Measurements from ENCODE around the gene TSR3. TPM values are rescaled to one million over a fixed set of nuclear protein-coding genes. Genes with fewer than 3 reads are reported as not detected.

Gene TSR3
- 52.6 TPM for total RNA-seq
- long read RNA-seq, transcript TSR3-201 (6 exons, 1,243 nt): major isoform, 130 of 167 reads
- long read RNA-seq, partial matches to known transcripts: 4 of 167 reads
- long read RNA-seq, other reads (novel, unspliced or antisense): 33 of 167 reads

DNA sequence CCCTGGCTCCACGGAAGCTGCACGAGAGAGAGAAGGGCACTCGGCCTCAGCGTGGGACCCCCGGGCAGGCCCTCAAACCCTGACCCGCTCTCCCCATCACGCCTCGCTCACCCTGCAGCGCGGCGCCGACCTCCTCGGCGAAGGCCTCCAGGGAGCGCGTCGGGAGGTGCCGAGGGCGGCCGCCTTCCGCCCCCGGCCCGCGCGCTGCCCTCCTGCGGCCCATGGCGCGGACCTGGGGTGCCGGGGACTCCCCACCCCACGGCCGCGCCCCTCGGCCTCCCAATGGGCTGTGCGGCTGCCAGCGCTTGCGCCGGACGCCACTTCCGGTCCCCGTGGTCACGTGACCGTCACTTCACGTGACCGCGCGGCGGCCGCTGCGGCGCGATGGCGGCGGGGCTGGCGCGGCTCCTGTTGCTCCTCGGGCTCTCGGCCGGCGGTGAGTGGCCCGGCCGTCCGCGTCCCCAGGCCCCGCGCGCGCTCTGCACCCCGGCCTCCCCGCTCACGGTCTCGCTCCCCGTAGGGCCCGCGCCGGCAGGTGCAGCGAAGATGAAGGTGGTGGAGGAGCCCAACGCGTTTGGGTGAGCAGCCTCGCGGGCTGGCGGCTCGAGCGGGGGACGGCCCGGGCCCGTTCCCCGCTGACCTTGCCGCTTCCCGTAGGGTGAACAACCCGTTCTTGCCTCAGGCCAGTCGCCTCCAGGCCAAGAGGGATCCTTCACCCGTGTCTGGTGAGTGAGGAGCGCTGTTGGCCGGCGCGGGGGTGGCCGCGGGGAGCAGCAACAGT, at the start of gene TSR3, which contains the start of gene GNPTG:
TSR3 (minus strand) TSS at position 297 of the 781 bp plus-strand sequence; CDS start at position 223, 74 bp downstream.
GNPTG (plus strand) TSS at position 350 of the 781 bp plus-strand sequence; CDS start at position 385, 35 bp downstream.
- ATAC-seq (ENCODE audit: poor library complexity) (peak; percentile 86), DNase-seq (peak; percentile 93)
- intact Hi-C loops (cut with DNase I): no loop called here

DNA sequence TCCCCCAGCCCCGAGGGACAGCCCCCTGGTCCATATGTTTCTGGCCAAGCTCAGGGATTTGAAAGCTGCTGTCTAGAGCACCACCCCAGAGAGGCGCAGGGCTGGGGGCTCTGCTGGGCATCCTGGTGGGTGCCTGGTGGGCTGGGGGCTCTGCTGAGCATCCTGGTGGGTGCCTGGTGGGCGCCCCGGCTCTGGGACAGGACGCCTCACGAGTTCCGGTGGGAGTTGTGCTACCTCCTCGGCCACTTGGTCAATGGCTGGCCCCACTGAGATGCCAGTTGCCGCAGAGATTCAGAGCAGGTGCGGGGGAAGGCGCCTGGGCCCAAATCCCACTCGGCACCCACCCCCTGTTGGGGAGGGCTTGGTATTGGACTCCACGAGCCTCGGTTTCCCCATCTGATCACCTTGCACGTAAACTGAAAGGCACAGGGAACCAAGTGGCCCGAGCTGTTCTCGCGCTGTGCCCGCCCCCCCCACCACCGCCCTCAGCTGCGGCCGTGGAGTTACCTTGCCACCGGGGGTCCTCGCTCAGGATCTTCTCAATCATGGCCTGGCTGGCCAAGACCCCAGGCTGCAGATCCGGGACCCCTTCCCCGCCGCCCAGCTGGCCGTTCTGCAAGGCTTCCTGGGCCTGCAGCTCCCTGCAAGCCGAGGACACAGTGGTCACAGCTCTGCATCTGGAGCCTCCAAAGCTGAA, 49.5 kb upstream of the TSR3 start:
- intact Hi-C loops (cut with DNase I): no loop called here
- ATAC-seq (ENCODE audit: poor library complexity): no peak
- DNase-seq: no peak

DNA sequence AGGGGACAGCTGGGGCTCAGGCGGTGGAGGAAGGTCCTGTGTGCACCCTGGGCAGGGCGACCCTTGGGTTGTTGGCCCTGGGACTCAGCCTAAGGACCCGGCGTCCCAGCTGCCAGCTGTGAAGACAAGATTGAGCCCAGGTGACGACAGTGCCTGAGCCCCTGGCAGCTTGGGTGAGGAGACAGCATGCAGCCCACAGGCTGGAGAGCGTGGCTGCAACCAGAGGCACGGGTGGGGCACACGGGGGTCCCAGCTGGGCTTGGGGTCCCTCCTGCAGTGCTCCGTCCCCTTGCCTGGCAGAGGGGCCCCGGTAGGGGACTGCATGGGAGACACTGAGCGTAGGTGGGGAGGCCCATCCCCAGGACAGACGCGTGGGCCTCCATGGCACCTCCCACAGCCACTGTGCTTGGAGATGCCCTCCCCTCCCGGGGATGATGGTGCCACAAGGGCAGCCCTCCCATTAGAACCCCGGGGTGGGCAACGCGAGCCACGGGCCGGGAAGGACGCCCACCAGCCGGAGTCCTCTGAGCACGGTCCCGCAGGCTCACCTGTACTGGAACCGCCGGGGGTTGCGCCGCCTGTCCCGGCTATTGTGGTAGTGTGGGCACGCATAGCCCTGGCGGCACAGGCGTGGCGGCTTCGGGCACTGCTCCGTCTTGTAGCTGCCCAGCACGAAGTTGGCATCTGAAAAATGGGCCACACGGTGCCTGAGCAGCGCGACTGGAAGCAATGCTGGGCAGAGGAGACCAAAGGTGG, 47.3 kb upstream of the TSR3 start:
- intact Hi-C loops (cut with DNase I): no loop called here
- DNase-seq (no peak), ATAC-seq (ENCODE audit: poor library complexity) (no peak)

DNA sequence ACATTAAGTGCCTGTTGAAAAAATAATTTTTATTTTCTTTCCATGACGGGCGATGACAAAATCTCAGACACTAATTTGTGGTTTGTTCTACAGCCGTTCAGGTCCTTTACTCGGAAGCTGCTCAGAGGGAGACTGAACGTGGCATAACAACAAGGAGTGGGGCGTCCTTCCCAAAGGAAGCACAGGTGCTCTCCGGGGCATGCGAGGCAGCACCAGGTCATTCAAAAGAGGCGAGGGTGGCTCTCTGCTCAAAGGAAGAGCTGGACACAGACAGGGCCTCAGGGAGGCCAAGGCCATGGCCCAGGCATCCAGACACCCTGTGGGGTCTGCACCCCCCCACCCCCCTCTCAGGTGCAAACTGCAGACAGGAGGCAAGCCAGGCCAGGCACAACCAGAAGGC, 46.7 kb upstream of the TSR3 start:
- no peak for ATAC-seq (ENCODE audit: poor library complexity)
- DNase-seq: no peak
- intact Hi-C loops (cut with DNase I): no loop called here

DNA sequence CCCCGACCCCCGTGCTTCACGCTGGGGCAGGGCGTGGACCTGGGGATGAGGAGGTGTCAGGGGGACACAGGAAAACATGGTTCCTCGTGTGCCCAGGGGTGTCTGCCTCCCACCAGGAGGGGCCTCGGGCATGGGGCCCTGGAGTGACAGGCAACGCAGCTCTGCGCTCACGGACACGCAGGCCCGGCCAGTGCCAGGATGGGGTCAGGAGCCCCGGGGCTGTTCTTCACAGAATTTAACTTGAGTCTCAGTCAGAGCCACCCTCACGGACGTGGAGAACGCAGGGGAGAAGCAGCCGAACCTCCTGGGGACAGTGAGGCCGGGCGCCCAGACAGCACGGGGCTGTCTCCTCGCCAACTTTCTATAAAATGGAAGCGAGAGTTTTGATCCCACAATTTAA, 46.1 kb upstream of the TSR3 start:
- no peak for ATAC-seq (ENCODE audit: poor library complexity)
- intact Hi-C loops (cut with DNase I): no loop called here
- DNase-seq: no peak

DNA sequence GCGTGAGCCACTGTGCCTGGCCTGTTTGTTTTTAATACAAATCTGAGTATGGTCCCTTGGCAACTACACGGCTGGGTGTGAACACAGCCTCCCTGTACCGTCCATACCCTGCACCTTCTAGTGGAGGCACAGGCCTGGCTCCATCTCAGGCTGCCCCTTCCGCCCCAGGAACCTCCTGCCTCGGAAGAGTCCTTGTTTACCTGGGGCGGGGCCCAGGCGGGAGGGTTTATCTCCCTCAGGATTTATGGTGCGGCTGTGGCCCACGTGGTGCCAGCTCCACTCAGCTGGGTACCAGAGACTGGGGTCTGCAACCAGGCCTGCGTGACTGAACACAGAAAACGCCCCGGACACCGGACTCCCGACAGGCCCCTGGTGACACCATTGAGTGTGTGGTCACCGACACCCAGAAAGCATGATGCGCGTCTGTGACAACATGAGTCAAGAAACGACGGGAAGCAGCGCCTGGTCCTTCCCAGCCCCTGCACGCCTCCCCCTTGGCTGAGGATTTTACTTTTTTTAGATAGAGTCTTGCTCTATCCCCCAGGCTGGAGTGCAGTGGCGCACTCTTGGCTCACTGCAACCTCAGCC, 43.9 kb upstream of the TSR3 start:
- no peak for DNase-seq
- intact Hi-C loops (cut with DNase I): no loop called here
- ATAC-seq (ENCODE audit: poor library complexity): no peak

DNA sequence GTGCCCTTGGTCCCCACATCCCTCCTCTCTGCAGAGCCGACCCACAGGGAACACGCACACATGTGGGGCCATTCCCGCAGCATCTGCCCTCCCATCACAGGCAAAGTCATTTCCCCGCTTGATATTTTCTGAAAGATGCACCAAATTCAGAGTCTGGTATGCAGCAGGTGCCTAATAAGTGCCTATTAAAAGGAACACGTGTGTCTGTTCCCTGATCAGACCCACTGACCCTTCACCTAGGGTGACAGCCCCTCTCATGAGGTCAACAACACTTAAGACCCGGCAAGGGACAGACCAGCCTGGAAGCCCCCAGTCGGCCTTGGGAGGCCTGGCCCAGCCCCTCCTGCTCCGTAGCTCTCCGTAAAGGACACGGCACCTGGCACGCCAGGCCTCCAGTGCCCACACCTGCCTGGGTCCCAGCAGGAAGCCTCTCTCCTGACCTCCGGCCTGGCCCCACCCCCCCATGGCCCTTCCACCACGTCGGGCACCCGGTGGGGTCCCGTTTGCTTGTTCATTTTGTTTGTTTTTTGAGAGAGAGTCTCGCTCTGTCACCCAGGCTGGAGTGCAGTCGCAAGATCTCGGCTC, 42.8 kb upstream of the TSR3 start:
- DNase-seq (no peak), ATAC-seq (ENCODE audit: poor library complexity) (no peak)
- intact Hi-C loops (cut with DNase I): no loop called here

DNA sequence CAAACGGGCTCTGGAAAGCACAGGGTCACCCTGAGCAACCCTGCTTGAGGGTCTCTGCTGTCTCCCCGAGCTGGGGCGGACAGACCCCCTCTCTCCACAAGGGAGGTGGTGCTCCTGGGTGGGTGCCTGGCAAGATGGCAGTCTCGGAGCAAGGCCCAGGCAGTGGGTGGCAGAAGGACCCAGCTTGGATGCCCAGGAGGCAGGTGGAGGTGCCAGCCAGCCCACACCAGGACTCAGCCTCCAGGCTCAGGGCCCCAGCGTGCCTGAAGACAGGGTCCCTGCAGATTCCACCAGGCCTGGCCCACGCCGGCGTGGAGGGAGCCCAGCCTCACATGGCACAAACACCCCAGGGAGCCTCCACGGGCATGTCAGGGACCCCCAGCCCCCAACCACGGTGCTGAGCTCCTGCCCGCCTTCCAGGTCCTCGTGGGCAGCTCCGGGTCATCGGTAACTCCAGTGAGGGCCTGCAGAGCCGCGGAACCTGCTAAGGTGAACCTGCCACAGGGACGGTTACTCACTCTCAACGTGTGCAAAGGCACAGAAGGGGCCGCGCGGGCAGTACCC, 42.0 kb upstream of the TSR3 start:
- DNase-seq: no peak
- ATAC-seq (ENCODE audit: poor library complexity): no peak
- intact Hi-C loops (cut with DNase I): no loop called here

DNA sequence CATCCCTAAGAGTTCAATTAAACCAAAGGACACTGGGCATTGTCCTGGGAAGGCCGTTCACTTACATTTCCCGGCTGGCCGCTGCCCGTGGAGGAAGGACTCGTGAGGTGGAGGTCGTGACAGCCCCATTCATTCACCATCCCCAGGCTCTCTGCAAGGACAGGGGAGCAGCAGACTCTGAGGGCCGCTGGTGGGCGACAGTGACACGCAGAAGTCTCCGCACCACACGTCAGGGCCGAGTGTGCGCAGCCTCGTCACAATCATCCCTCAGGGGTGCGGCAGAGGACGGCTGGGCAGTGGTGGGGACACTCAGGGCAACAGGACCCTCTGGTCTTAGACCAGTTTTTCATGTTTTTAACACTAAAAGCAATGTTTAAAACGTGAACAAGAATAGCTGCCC, 41.1 kb upstream of the TSR3 start:
- ATAC-seq (ENCODE audit: poor library complexity): no peak
- no peak for DNase-seq
- intact Hi-C loops (cut with DNase I): no loop called here

DNA sequence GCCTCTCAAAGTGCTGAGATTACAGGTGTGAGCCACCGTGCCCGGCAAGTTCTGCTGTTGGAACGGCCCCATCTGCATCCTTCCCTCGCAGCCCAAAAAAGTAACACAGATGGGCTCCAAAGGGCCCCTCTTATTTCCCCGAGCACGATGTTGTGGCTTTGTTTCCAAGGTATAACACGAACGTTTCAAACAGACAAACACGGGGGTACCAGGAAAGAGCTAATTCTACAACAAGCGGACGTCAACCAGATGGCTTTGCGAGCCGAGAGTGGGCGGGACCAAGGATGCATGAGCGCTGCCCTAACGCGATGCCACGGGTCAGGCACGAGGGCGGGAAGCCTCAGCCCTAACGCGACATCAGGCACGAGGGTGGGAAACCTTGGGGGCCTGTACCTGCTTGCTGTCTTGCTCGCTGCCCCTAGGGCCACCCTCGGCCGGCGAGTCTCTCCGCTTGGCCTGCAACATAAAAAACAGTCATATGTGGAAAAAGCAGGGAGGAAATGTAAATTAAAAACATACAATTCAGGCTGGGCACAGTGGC, 38.6 kb upstream of the TSR3 start:
- intact Hi-C loops (cut with DNase I): no loop called here
- ATAC-seq (ENCODE audit: poor library complexity) (no peak), DNase-seq (no peak)

DNA sequence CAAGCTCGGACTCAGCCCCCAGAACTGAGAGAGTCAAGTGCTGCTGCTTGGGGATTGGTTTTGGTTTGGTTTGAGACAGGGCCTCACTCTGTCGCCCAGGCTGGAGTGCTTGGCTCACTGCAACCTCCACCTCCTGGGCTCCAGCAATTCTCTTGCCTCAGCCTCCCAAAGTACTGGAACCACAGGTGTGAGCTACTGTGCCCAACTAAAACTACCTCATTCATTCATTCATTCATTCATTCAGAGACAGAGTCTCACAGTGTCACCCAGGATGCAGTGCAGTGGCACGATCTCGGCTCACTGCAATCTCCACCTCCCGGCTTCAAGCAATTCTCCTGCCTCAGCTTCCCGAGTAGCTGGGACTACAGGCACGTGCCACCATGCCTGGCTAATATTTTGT, 38.1 kb upstream of the TSR3 start:
- intact Hi-C loops (cut with DNase I): no loop called here
- DNase-seq: no peak
- ATAC-seq (ENCODE audit: poor library complexity): no peak

DNA sequence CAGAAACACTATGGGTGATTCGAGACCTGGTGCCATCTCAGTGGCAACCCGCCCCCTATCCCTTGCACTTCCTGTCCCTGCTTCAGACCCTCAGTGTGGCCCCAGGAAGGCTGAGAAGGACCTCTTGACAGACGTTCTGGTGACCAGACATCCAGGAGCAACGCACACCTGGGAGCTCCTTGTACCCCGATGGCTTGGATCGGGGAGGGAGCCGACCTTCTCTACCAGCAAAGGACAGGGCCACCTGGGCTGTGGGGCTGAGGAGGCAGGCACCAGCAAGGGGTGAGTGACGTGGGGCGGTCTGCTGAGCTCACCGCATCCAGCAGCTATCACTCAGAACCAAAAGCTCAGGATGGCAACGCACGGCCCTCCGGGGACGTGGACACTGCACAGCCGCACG, 35.7 kb upstream of the TSR3 start:
- no peak for DNase-seq
- ATAC-seq (ENCODE audit: poor library complexity): no peak
- intact Hi-C loops (cut with DNase I): no loop called here

DNA sequence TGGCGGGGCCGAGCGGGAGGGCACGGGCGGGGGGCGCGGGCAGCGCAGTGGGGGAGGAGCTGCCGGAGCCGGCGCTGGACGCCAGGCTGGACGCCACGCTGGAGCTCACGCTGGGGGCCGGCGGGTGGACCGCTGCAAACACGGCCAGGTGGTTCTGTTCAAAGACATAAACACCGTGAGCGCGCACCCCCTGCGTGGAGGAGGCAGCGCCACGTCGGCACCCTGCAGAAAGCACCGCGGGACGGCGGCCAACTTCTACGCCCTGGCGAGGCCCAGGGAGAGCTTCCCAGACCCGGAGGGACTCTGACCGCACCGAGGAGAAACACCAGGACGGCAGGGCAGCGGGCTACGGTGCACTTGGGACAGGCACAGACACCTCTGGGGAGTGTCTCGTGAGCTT, 33.6 kb upstream of the TSR3 start:
- intact Hi-C loops (cut with DNase I): no loop called here
- ATAC-seq (ENCODE audit: poor library complexity) (no peak), DNase-seq (no peak)

DNA sequence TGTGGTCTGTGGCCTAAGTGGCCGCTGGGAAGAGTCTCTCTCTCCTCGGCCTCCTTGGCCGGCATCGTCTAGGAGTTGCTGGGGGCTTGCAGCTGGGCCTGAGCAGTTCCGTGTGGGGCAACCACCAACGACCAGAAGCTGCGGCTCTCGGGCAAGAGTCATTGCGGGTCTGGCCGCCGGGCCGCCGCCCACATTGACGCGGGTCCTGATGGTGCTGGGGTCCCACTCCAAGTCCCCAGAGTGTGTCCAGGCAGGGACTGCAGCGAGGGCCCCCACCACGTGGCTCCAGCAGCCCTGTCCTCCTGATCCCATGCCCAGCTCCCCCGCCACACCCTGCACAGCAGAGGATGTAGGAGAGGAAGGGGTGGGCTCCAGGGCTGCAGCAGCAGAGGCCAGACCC, 31.9 kb upstream of the TSR3 start:
- intact Hi-C loops (cut with DNase I): no loop called here
- DNase-seq: no peak
- no peak for ATAC-seq (ENCODE audit: poor library complexity)

DNA sequence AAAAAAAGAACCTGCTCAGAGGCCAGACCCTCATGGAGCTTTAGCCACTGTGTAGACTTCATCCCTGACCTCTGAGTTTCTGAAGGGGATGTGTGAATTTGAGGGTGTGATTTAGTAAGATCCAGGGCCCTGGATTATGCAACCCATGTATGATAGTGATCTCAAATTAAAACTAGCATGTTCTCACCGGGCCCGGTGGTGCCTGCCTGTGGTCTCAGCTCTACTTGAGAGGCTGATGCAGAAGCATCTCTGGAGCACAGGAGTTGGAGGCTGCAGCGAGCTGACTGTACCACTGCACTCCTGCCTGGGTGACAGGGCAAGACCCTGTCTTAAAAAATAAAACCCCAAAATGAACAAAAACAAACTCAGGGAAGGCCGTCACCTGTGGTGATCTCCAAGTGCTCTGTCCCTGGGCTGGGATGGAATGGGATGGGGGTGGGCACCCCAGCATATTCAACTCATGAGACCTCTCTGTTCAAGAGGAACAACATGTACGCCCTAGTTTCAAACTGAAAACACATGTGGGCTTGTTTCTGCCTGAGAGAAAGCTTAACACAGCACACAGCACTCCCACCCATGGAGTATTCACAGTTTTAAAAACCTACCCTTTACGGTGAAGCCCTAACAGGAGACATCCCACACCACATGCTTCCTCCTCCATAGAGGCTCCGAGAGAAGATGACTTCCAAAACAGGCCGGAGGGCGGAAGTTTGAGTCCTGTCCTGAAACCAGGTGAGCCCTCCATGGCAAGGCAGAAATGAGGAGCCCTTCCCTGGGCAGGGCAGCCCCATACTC, 30.1 kb upstream of the TSR3 start:
- no peak for ATAC-seq (ENCODE audit: poor library complexity)
- intact Hi-C loops (cut with DNase I): no loop called here

DNA sequence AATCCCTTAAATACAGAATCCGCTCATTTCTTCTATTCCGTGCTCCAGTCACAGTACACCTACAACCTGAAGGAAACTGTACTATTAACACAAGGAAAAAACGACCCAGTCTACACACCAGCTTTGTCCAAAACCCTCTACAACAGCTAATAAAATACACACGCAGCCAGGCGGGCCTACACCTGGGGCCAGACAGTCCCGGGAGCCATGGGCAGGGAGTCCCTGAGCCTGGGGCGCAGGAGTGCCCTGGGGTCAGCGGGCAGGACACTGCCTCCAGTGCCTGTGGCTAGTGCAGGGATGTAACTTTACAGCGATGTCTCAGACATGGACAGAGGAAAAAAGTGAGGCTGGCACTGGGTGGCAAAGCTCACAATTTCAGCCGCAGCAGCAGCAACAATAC, 28.5 kb upstream of the TSR3 start:
- intact Hi-C loops (cut with DNase I): no loop called here
- no peak for ATAC-seq (ENCODE audit: poor library complexity)
- DNase-seq: no peak

More for the DNA sequence above, 30.1 kb upstream of the TSR3 start:
- DNase-seq: no peak

DNA sequence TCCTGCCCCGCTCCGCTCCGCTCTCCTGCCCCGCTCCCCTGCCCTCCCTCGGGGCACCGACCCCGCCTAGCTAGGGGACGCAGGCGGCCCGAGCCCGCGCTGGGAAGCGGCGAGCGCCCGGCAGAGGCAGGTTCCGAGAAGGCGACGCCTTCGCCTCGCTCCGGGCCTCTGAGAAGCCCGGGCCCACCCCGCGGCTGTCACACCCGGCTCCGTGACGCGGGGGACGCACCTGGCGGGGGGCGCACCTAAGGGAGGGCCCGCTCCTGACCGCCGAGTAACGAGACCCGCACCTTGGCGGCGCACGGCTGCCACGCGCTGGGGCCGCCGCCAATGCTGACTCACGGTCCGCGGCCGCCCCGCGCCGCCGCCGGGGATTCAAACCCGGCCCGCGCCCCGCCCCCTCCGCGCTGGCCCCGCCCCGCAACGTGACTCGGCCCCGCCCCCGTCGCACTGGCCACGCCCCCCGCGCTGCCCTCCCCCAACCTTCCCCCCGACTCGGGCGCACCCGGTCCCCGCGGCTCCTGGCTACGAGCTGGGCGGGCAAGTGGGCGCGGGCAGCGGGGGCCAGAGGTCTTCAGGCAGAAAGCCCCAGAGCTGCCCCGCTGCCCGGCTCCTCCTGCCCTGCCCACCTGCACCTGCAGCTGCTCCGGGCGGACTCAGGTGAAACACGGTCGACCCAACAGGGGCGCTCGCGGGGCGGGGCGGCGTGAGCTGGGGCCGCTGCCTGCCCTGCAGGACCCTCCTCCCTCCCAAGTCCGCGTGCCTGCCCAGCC, 27.8 kb upstream of the TSR3 start:
- ATAC-seq (ENCODE audit: poor library complexity): peak; percentile 84
- DNase-seq: peak; percentile 68
- intact Hi-C loops (cut with DNase I): no loop called here
